ENCODE measurements around the gene HAUS7. TPM values are rescaled to one million over a fixed set of nuclear protein-coding genes. Genes with fewer than 3 reads are reported as not detected.

Gene HAUS7
- total RNA-seq = 10 to 100 TPM; 14.2 to 22.5 (median 19.5) TPM
- long read RNA-seq, donor 1, transcript HAUS7-202 (10 exons, 1,363 nt) = major isoform, 14 of 14 reads
- long read RNA-seq, donor 1, partial matches to known transcripts = 0 of 14 reads
- long read RNA-seq, donor 1, other reads (novel, unspliced or antisense) = 0 of 14 reads
- long read RNA-seq, donor 2, transcript HAUS7-202 (10 exons, 1,363 nt) = major isoform, 9 of 9 reads
- long read RNA-seq, donor 2, partial matches to known transcripts = 0 of 9 reads
- long read RNA-seq, donor 2, other reads (novel, unspliced or antisense) = 0 of 9 reads

GRCh38 chrX:153470411-153471363, at the start of gene HAUS7:
Gene HAUS7 (minus strand): TSS chrX:153470576. CDS start chrX:153470557, 19 bp downstream.
- H3K9me3 ChIP-seq = no peaks in the 10 kb centered on the region
- H3K4me1 ChIP-seq (ENCODE audit: low read depth) = no peaks in the 10 kb centered on the region
- peak within 1 kb of the TSS; percentile 32 for H3K4me3 ChIP-seq
- DNase-seq = peak; percentile 89 to 91 (median 89)
- TF ChIP-seq CTCF (IDR thresholded peaks at IDR 0.05) = peak; percentile 42
- intact Hi-C loops (cut with DNase I, micrococcal nuclease) = no loop called here
- ATAC-seq = peak; percentile 92
- no peaks in the 10 kb centered on the region for H3K36me3 ChIP-seq (ENCODE audit: low read depth)

DNA sequence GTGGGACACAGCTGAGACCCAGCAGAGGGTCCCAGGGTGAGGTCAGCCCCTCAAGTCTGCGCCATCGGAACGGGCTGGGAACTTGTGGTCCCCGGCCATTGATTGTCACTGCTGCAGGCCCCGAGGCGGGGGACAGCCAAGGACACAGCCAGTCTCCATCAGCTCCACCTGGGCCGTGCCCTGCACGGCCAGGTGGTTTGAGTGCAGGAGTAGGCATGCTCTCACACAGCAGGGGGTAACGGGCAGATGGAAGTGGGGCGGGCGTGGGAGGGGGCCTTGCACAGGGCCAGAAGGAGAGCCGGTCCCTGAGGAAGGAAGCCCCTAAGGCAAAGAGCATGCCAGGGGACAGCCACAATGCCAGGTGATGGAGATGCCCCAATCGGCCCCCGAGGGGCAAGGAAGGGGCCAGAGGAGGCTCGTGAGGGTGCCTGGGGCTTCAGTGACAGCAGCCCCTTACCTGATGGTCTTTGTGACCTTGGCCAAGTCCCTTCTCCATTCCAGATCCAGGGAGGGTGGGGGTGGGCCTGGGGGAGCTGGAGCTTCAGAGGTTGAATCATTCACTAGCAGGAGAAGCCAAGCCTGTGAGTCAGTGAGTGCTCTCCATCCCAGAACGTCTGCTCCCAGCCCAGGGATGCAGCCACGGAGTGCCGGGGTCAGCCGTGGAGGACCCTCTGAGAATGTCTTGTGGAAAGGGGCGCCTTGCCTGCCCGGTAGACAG, 49.4 kb upstream of the HAUS7 start:
- no peak for TF ChIP-seq CTCF (IDR thresholded peaks at IDR 0.05)
- no peak overlapping the region for H3K4me3 ChIP-seq
- no peak for DNase-seq
- H3K4me1 ChIP-seq (ENCODE audit: low read depth) = no peaks in the 10 kb centered on the region
- no peak for ATAC-seq
- H3K36me3 ChIP-seq (ENCODE audit: low read depth) = no peaks in the 10 kb centered on the region
- intact Hi-C loops (cut with DNase I, micrococcal nuclease) = no loop called here
- no peaks in the 10 kb centered on the region for H3K9me3 ChIP-seq

- Histone ChIP-seq H3K36me3 (ENCODE audit: low read depth) (no peaks in the 10 kb centered on the region), H3K9me3 (no peaks in the 10 kb centered on the region), H3K4me3 (no peak overlapping the region), H3K4me1 (ENCODE audit: low read depth) (no peaks in the 10 kb centered on the region)
- intact Hi-C loops (cut with DNase I, micrococcal nuclease) = no loop called here
- TF ChIP-seq CTCF (IDR thresholded peaks at IDR 0.05) = no peak
- ATAC-seq (no peak), DNase-seq (no peak)
Observed at GRCh38 chrX:153517946-153518834, 47.8 kb upstream of the HAUS7 start.

DNA sequence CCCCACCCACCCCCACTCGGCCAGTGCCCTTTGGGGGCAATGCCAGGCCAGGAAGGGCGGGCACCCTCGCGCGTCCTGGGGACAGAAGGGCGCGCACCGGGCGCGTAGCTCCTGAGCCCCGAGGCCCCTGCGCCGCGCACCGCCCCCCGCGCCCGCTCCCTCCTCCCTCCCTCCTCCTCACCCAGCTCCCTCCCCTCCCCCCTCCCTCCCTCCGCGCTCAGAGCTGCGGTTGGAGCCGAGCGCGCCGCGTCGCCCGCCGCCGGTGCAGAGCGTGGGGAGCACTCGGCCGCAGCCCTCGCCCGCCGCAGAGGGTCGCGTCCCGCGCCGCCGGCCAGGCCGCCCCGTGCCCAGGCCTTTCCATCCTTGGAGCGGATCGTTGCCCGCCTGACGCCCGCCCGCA, 47.0 kb upstream of the HAUS7 start, which contains the start of gene ATP2B3:
TSS of gene ATP2B3 (plus strand) at position 220 of the 400 bp plus-strand sequence. CDS start 18,606 bp downstream, outside the sequence.
- intact Hi-C loops (cut with DNase I, micrococcal nuclease) = no loop called here

More for the DNA sequence above, 47.0 kb upstream of the HAUS7 start, which contains the start of gene ATP2B3:
- TF ChIP-seq CTCF (IDR thresholded peaks at IDR 0.05) = no peak
- H3K9me3 ChIP-seq = no peaks in the 10 kb centered on the region
- ATAC-seq (no peak), DNase-seq (no peak)
- no peaks in the 10 kb centered on the region for H3K36me3 ChIP-seq (ENCODE audit: low read depth)
- no peaks in the 10 kb centered on the region for H3K4me1 ChIP-seq (ENCODE audit: low read depth)
- no peak within 1 kb of the TSS for H3K4me3 ChIP-seq
